Dedifferentiated amniotic fluid mesenchymal stem cell (primary cell): Measurements from ENCODE around the gene NTSR1.

Experiments used
- DNase-seq: peaks from one replicate; pipeline ENCODE4 v3.0.0-alpha.2; 2016; ENCODE audit errors: extremely low spot score

The NTSR1 gene

GRCh38 chr20:62771396-62772102, 62.9 kb downstream of the NTSR1 start:
- no peak for DNase-seq

GRCh38 chr20:62772103-62772611, 63.5 kb downstream of the NTSR1 start:
- no peak for DNase-seq

DNA sequence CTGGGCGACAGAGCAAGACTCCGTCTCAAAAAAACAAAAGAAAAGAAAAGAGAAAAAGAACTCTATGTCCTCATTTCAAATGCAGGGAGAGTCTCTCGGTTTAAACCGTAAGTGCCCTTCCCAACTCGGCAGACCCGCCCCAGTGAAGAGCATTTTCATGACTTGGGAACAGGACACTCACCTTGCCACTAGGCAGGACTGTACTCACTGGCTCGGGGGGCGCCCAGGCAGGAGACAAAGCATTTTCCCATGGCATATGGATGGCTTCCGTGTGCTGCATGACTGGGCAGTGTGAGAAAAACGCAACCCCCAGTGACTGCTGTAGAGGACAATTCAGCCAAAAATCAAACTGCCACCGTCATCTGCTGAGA, 64.0 kb downstream of the NTSR1 start:
- DNase-seq: peak; percentile 14

DNA sequence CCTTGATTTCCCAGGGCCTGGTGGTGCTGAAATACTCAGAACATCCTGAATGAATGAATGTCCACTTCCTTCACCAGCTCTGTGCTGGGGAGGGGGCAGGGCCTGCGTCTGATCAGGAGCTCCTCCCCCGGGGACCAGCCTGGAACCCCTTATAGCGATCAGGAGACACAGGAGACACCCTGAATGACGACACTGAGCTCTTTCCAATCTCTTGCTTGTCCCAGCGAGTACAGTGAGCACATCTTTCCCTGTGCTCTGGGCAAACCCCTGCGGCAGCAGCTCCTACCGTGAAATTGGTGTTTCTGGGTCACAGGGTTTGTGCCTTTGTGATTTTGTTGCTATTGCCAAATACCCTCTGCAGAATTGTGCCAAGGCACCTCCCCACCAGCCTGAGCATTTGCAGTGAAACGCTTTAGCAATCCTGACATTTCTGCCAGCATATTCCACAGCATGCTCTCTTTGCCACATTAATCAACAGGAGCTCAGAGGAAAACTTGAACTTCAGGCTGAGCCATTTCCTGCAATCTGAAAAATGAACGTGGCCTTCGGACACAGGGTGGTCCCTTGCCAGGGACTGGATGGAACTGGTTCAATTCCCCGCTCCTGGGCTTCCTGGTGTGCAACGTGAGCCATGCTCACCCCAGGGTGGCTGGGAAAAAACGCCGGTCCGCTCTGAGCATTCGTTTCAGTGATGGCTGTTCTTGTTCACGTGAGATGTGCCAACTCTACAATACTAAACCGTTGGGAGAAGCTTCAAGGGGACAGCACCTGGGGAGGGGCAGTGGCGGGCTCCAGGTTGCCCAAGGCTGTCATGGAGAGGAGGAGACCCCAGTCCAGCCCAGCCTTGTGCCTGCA, 64.6 kb downstream of the NTSR1 start:
- peak; percentile 74 for DNase-seq

DNA sequence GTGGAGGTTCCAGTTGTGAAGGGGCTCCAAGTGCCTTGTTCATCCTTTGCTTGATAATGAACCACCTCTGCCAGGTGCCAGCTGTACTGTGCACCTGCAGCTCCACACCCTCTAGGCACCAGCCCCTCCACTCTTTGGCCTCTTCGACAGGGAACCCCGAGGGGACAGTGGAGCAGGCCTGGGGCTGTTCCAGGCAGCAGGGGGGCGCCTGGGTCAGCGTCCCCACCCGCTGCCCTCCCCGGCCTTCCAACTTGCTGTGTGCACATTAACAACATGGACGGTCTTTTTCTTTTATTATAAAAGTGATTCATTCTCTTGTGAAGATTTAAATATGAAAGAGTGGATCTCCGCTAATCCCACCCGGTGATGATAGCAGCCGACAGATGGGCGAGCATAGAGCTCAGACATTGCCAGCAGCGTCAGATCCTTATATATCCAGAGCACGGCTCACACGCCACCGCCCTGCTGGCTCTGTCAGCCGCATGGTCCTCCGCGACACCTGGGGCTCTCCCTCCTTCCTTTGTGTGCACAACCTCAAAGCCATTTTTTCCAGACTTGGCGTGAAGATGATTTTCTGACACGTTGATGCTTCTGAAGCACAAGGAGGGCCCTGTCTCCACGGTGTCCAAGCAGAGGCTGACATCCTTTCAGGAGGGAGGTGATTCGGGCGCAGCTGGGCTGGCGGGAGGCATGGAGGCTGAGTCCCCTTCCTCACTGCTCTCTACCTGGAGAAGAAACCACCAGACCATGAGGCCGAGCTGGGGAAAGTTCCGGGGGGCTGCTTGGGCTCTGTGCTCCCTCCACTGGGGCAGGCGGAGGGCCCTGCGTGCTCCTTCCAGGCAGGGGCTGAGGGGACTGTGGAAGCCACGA, 65.4 kb downstream of the NTSR1 start:
- DNase-seq: no peak

DNA sequence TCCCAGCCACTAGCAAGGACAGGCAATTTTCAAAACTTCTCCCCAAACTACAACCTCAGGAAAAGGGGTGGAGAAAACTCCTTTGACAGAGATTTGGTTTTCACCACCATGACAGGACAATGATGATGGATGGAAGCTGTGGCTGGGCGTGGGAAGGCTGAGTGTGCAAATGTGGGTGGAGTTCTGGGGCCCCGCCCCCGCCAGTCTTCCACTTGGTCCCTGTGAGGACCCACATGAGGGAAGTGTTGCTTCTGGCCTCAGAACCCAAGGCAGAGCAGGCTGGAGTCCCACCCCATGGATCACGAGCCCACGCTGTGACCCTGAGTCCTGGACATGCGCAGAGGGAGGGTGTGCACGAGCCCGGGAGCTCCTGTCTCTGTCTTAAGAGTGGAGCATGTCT, 66.1 kb downstream of the NTSR1 start:
- DNase-seq: no peak

- DNase-seq: no peak
These were observed 66.6 kb downstream of the NTSR1 start for GRCh38 chr20:62775206-62775605.

GRCh38 chr20:62776035-62776691, 67.5 kb downstream of the NTSR1 start:
- DNase-seq: no peak

- DNase-seq: no peak
These were observed 68.3 kb downstream of the NTSR1 start for GRCh38 chr20:62776692-62777527.

GRCh38 chr20:62777528-62777830, 68.8 kb downstream of the NTSR1 start:
- DNase-seq: no peak

DNA sequence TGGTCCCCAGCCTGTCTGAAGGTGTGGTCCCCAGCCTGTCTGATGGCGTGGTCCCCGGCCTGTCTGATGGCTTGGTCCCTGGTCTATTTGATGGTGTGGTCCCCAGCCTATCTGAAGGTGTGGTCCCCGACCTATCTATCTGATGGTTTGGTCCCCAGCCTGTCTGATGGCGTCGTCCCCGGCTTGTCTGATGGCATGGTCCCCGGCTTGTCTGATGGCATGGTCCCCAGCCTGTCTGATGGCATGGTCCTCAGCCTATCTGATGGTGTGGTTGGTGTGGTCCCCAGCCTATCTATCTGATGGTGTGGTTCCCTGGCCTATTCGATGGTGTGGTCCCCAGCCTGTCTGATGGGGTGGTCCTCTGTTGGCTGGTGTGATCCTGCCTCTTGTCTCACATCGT, 69.4 kb downstream of the NTSR1 start:
- DNase-seq: no peak

- no peak for DNase-seq
These were observed 70.2 kb downstream of the NTSR1 start for GRCh38 chr20:62778601-62779416.

DNA sequence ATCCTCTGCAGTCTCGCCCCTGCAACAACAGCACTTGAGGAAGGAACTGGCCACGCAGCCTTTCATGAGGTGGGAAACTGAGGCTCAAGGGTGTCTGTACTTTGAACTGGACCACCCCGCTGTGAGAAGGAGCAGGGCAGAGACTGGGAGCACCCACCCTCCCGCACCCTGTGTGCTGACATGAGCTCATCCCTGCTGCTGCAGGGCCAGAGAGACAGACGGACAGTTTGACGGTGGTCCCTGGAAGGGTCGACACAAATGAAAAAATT, 70.7 kb downstream of the NTSR1 start:
- no peak for DNase-seq

DNA sequence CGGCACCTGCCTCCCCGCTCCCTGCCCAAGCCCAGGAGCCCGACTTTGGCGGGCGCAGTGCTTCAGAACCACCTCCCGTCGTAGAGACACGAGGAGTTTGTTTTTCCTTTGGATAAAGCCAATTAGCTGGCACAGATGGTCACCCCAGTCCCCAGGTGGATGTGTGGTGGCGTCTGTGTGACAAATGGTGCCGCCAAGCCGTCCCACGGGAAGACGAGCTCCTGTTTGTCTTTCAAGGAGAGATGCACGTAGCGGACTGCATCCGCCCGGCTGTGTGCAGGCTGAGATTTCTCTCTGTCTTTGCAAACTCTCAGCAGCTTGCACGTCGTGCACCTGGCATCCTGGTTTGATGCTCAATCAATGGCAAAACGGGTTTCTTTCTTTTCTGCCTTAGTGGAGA, 71.6 kb downstream of the NTSR1 start:
- DNase-seq: no peak

GRCh38 chr20:62780696-62781095, 72.1 kb downstream of the NTSR1 start:
- DNase-seq: no peak

GRCh38 chr20:62782149-62782892, 73.7 kb downstream of the NTSR1 start:
- DNase-seq: no peak

DNA sequence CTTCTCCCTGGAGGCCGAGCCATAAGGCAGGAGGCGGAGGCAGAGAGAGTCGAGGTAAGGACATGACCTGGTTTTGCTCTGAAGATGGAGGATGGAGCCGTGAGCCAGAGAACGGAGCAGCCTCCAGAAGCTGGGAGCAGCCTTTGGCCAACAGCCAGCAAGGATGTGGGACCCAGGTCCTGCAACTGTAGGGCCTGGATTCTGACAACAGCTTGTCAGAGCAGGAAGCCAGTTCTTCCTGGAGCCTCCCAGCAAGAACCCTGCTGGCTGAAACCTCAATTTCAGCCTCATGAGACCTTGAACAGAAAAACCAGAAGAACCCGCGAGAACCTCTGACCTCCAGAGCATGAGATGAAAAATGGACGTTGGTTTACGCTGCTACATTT, 74.2 kb downstream of the NTSR1 start:
- no peak for DNase-seq

DNA sequence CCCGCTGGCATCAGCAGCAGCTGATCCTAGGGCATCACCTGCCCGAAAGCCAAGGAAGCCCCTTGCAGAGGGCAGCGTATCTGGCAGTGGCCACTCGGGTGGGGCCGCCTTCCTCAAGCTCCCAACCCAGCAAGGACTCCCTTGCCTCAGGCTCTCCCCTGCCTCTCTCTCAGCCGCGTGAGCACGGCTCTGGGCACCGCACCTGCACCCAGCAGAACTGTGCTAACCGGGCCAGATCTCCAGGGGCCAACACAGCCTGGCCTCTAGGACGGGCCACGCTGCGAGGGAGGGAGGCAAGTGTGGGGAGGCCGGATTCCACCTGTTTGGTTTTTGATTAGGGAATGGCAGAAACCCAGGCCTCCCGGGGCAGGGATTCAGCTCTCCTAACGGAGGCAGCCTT, 75.9 kb downstream of the NTSR1 start:
- DNase-seq: no peak

DNA sequence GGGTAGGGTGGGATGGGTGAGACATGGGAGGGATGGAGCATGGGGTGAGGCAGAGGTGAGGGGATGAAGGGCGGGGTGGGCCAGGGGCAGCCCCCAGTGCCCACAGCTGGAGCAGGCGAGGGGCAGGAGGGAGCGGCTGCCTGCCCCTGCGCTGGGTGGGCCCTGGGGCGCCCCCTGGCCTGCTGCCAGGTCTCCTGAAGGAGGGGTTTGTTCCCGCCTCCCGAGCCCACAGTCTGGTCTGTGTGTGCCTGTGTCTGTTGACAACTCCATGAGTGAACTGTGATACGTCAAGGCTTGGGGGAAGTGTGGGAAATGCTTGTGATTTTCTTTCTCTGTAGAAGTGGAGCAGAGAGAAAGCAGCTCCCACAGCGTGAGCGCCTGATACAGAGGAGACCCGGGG, 76.8 kb downstream of the NTSR1 start:
- no peak for DNase-seq

GRCh38 chr20:62786157-62786556, 77.5 kb downstream of the NTSR1 start:
- DNase-seq: no peak
